ENCODE results near the gene NUDT4. TPM values are rescaled to one million over a fixed set of nuclear protein-coding genes. Genes with fewer than 3 reads are reported as not detected.

NUDT4 gene
- polyA plus RNA-seq, 1 of the 3 experiments (the other 2 are of a cell fraction) = 19.8 TPM

GRCh38 chr12:93448796-93449195 lies 71.1 kb downstream of the NUDT4 start (continued):
- TF ChIP-seq ZBTB33 (IDR thresholded peaks at IDR 0.05; ENCODE audit: borderline replicate concordance, low read depth) (no peak), PBX3 (IDR thresholded peaks at IDR 0.05) (no peak)

GRCh38 chr12:93449277-93449676 lies 71.6 kb downstream of the NUDT4 start:
- Histone ChIP-seq H3K4me1 (ENCODE audit: control insufficient read depth in 1 of 2, insufficient read depth in 2 of 2, low read depth in 1 of 2, low read length in 1 of 2) (no peaks in the 10 kb centered on the region), H3K9me2 (no peaks in the 10 kb centered on the region), H3K79me2 (ENCODE audit: insufficient read depth) (no peaks in the 10 kb centered on the region), H3K27ac (ENCODE audit: low read depth in 2 of 2, low read length in 1 of 2) (no peak overlapping the region), H3K36me3 (replicated peaks in 1 of 2; ENCODE audit: control insufficient read depth in 1 of 2, insufficient read depth in 2 of 2, low read length in 1 of 2) (no peaks in the 10 kb centered on the region), H3K27me3 (ENCODE audit: insufficient read depth) (no peaks in the 10 kb centered on the region), H3F3A (replicated peaks; ENCODE audit: insufficient read depth) (no peaks in the 10 kb centered on the region), H3K4me2 (no peak overlapping the region), H4K20me1 (ENCODE audit: insufficient read depth) (no peaks in the 10 kb centered on the region), H2AFZ (ENCODE audit: low read depth) (no peak overlapping the region), H3K9me3 (no peaks in the 10 kb centered on the region), H3K4me3 (ENCODE audit: low read depth in 2 of 2, low read length in 1 of 2) (no peak overlapping the region), H3K9ac (no peak overlapping the region)
- CTCF ChIA-PET = no interaction called here
- POLR2A ChIA-PET = no interaction called here
- DNase-seq = no peak
- 96% methylated on average over 1 of the region's 1 CpG for WGBS (ENCODE audit: low lambda C conversion rate)
- no peak for TF ChIP-seq FOSL2 (IDR thresholded peaks at IDR 0.05; ENCODE audit: borderline replicate concordance, low read depth)
- TF ChIP-seq RXRA (IDR thresholded peaks at IDR 0.05; ENCODE audit: borderline replicate concordance, low read depth) = no peak
- TF ChIP-seq POLR2AphosphoS5 (IDR thresholded peaks at IDR 0.05; ENCODE audit: low read depth, low read length) = no peak
- TF ChIP-seq REST (IDR thresholded peaks at IDR 0.05; ENCODE audit: low read depth, low read length) = no peak
- TF ChIP-seq MXI1 (IDR thresholded peaks at IDR 0.05; ENCODE audit: low read depth, low read length) = no peak
- TF ChIP-seq EZH2phosphoT487 (IDR thresholded peaks at IDR 0.05; ENCODE audit: borderline replicate concordance, low read depth) = no peak
- no peak for TF ChIP-seq NFIC (IDR thresholded peaks at IDR 0.05; ENCODE audit: borderline replicate concordance)
- no peak for TF ChIP-seq MEF2A (IDR thresholded peaks at IDR 0.05; ENCODE audit: borderline replicate concordance, low read depth)
- TF ChIP-seq RAD21 (IDR thresholded peaks at IDR 0.05; ENCODE audit: low read length) = no peak
- TF ChIP-seq TEAD4 (IDR thresholded peaks at IDR 0.05; ENCODE audit: borderline replicate concordance, insufficient read depth) = no peak
- TF ChIP-seq YY1 (IDR thresholded peaks at IDR 0.05; ENCODE audit: low read depth) = no peak
- TF ChIP-seq NRF1 (IDR thresholded peaks at IDR 0.05; ENCODE audit: low read depth, low read length) = no peak
- no peak for TF ChIP-seq CTCF (IDR thresholded peaks at IDR 0.05)
- no peak for TF ChIP-seq SMC3 (IDR thresholded peaks at IDR 0.05; ENCODE audit: low read depth, low read length)
- TF ChIP-seq IRF3 (IDR thresholded peaks at IDR 0.05; ENCODE audit: low read depth, low read length) = no peak
- no peak for TF ChIP-seq RCOR1 (IDR thresholded peaks at IDR 0.05; ENCODE audit: low read length)
- TF ChIP-seq ELF1 (IDR thresholded peaks at IDR 0.05) = no peak
- TF ChIP-seq TAF1 (IDR thresholded peaks at IDR 0.05; ENCODE audit: borderline replicate concordance, low read depth, low read length) = no peak

Data from SK-N-SH (cell line).